Right cardiac atrium (tissue), 5 donors: Measurements from ENCODE around the gene MAPKAPK2. TPM values are rescaled to one million over a fixed set of nuclear protein-coding genes. Genes with fewer than 3 reads are reported as not detected.
"Not testable (repeated sequence)": the region's sequence is repeated elsewhere in the genome, so short reads cannot be mapped to it uniquely, and the experiment has no call there.

Source experiments
- ATAC-seq, 2 donors: fragments of 200-7000 bp; cut with Tn5 transposase; one replicate each; pipeline versions ENCODE4 v1.8.0 to v1.9.1; 2020; ENCODE audit warnings: moderate library complexity in 2 of 2, mild to moderate bottlenecking in 1 of 2
- DNase-seq, 3 donors: peaks; one replicate each; pipeline ENCODE4 v3.0.0-alpha.2; 2020
- H3K27ac ChIP-seq: one replicate; pipeline ENCODE4 v1.5.1; 2013; ENCODE audit warnings: mild to moderate bottlenecking, low read length, control low read depth, moderate library complexity
- H3K27me3 ChIP-seq: one replicate; pipeline ENCODE4 v1.6.1; 2013; ENCODE audit not compliant: control insufficient read depth, insufficient read depth
- H3K4me1 ChIP-seq: one replicate; pipeline ENCODE4 v1.6.1; 2013; ENCODE audit warnings: low read length; ENCODE audit not compliant: control insufficient read depth, insufficient read depth
- H3K4me3 ChIP-seq: one replicate; pipeline ENCODE4 v1.5.1; 2013; ENCODE audit warnings: low read length, control low read depth
- H3K9me3 ChIP-seq: one replicate; pipeline ENCODE4 v1.6.1; 2013; ENCODE audit warnings: low read length; ENCODE audit not compliant: control insufficient read depth
- WGBS: extraction: QIAGEN DNeasy Blood & Tissue Kit; methylation state at CpG from one replicate; pipeline ENCODE4 v1.1.7; 2013; 5-methylcytosine and 5-hydroxymethylcytosine counted together
- intact Hi-C, 4 donors: fragments of 100-400 bp; cut with DNase I; formaldehyde crosslinking; loops; one replicate each; pipeline versions ENCODE4 v1.11.0 to v1.14.0; 2022 to 2023
- long read RNA-seq, 4 donors: library from polyadenylated mRNA; unstranded; transcript quantifications; one replicate each; pipeline ENCODE4 v2.0.0, GENCODE V29; 2020 to 2021
- polyA plus RNA-seq: library from polyadenylated mRNA; stranded (reverse); fragments of 200-250 nt; gene quantifications from one replicate; pipeline ENCODE4 v1.2.3, GENCODE V29; 2013
- total RNA-seq, 4 donors: library from RNA; stranded (reverse); fragmentation: NEBNext Ultra II Directional; extraction: Animal tissue kit (Norgen Biotek cat#: 25700); gene quantifications; one replicate each; pipeline ENCODE4 v1.2.1, GENCODE V29; 2021
- donor health status: healthy with polysubstance abuse.
- donor health status: DM: no; HTN: yes; CAD: no.
- donor health status: DM: no; HTN: no; CAD: no.
- donor health status: DM: no; HTN: yes; CAD: no; lungs with severe emphysema.
- donor health status: DM: yes; HTN: yes; CAD: no.

MAPKAPK2 gene
- total RNA-seq (100 to 1,000 TPM; 192 to 221 (median 216) TPM), polyA plus RNA-seq (129 TPM)
- long read RNA-seq, donor 1, transcript MAPKAPK2-202 (10 exons, 2,961 nt), result major isoform, 31 of 90 reads
- long read RNA-seq, donor 1, partial matches to known transcripts, result 1 of 90 reads
- long read RNA-seq, donor 1, other reads (novel, unspliced or antisense), result 55 of 90 reads
- long read RNA-seq, donor 2, transcript MAPKAPK2-202 (10 exons, 2,961 nt), result major isoform, 12 of 42 reads
- long read RNA-seq, donor 2, partial matches to known transcripts, result 2 of 42 reads
- long read RNA-seq, donor 2, other reads (novel, unspliced or antisense), result 27 of 42 reads
- long read RNA-seq, donor 3, transcript MAPKAPK2-202 (10 exons, 2,961 nt), result major isoform, 8 of 21 reads
- long read RNA-seq, donor 3, partial matches to known transcripts, result 9 of 21 reads
- long read RNA-seq, donor 3, other reads (novel, unspliced or antisense), result 4 of 21 reads
- long read RNA-seq, donor 4, transcript MAPKAPK2-202 (10 exons, 2,961 nt), result major isoform, 7 of 26 reads
- long read RNA-seq, donor 4, partial matches to known transcripts, result 2 of 26 reads
- long read RNA-seq, donor 4, other reads (novel, unspliced or antisense), result 17 of 26 reads

- peak within 1 kb of the TSS; percentile 97 for H3K27ac ChIP-seq
- peak within 1 kb of the TSS; percentile 96 for H3K4me3 ChIP-seq
- intact Hi-C loops, result loop anchor here in 2 of 4 donors (5.0 kb wide), 1 partner anchor 38 kb away; no protein-coding TSS in a partner anchor
- ATAC-seq (peak; percentile 80 to 88), DNase-seq (peak; percentile 83 to 93 (median 92))
- H3K27me3 ChIP-seq, result no peaks in the 10 kb centered on the region
- H3K4me1 ChIP-seq, result peaks cover 8% of the 10 kb centered on the region
- no peaks in the 10 kb centered on the region for H3K9me3 ChIP-seq
- WGBS, result 1% methylated on average over 82 of the region's 82 CpGs
Observed at GRCh38 chr1:206684478-206685333, at the start of gene MAPKAPK2. TSS of gene MAPKAPK2 (plus strand) at chr1:206684905. CDS start at chr1:206685230, 325 bp downstream.

DNA sequence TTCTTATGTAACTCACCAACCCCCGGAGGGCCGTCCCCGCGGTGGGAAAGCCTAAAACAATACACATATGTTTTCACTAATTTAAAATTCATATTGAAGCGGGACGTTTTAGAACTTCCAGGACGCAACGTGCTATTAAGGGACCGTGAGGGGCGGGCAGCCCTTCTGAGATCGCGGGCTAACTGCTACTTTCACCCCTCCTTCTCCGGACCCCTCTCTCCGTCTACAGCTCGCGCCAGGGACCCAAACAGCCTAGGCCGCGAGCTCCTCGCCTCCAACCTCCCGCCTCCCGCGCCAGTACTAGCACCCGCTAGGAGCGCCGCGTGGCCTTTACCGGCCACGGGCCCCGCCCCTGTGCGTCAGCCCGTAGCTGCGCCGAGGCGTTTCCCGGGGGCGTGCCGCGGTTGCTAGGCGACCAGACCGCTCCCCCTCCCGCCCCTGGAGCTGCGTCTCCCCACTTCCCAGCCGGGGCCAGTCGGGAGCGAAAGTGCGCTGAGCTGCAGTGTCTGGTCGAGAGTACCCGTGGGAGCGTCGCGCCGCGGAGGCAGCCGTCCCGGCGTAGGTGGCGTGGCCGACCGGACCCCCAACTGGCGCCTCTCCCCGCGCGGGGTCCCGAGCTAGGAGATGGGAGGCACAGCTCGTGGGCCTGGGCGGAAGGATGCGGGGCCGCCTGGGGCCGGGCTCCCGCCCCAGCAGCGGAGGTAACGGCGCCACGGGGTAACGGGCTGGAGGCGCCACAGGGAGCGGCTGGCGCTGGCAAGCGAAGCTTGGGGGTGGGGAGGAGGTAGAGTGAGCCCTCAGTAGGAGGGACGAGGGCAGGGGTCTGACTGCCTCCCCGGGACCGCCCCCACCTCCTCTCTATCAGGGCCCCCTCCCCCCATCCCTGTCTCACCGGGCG lies 49.4 kb upstream of the MAPKAPK2 start, which contains the start of gene DYRK3:
Gene DYRK3 (plus strand): TSS at position 457 of the 898 bp plus-strand sequence. CDS start 168 bp downstream, at position 625.
- intact Hi-C loops, result loop anchor here in 3 of 4 donors (2.0 to 10.0 kb wide), 5 partner anchors 27 to 349 kb away; no protein-coding TSS in a partner anchor
- under 1% methylated on average over 84 of the region's 84 CpGs for whole genome bisulfite sequencing
- Histone ChIP-seq H3K4me1 (peaks cover 2% of the 10 kb centered on the region), H3K4me3 (peak within 1 kb of the TSS; percentile 67), H3K27me3 (no peaks in the 10 kb centered on the region), H3K9me3 (no peaks in the 10 kb centered on the region), H3K27ac (peak within 1 kb of the TSS; percentile 68)
- DNase-seq (peak; percentile 98), ATAC-seq (peak; percentile 99)

DNA sequence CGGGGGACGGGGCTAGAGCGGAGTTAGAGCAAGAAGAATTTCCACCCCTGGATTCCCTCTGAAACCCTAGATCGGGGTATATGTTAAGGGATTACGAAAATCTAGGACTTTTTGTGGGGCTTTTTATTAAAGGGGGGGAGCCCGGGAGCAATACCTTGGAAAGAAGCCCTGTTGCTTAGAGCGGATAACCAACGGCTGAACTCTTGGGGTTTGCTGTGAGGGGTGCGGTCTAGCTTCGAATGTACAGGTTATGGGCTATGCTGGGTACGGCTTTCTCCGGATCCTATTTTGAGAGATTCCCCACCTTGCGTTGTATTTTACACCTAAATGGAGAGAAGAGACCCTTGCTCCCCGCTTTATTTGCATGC lies 48.7 kb upstream of the MAPKAPK2 start:
- WGBS, result 2% methylated on average over 14 of the region's 14 CpGs
- Histone ChIP-seq H3K4me1 (peaks cover 2% of the 10 kb centered on the region), H3K27me3 (no peaks in the 10 kb centered on the region), H3K4me3 (peak overlapping the region; percentile 67), H3K27ac (no peak overlapping the region), H3K9me3 (no peaks in the 10 kb centered on the region)
- ATAC-seq, result peak in 1 of 2 donors; percentile 2
- intact Hi-C loops, result loop anchor here in 3 of 4 donors (2.0 to 10.0 kb wide), 5 partner anchors 27 to 349 kb away; no protein-coding TSS in a partner anchor
- DNase-seq, result no peak

DNA sequence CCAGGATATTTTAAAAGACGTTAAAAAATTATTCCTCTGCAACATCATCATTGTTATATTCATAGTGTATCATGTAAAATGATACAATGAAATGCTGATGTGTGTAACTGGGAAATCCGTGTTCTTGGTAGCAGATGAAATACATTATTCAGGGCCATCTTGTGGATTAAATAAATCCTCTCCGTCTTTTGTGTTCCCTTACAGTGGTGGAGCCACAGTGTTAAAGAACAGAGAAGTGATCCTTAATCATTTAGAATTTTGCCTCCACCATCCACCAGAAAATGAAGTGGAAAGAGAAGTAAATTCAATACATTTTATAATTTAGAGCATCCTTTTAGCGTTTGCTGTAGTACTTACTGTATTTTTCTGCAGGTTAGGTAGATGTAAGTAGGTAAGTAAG lies 48.0 kb upstream of the MAPKAPK2 start:
- no peak for DNase-seq
- H3K4me1 ChIP-seq, result peaks cover 2% of the 10 kb centered on the region
- 18% methylated on average over 4 of the region's 4 CpGs for whole genome bisulfite sequencing
- H3K9me3 ChIP-seq, result no peaks in the 10 kb centered on the region
- H3K4me3 ChIP-seq, result peak overlapping the region; percentile 22
- no peak for ATAC-seq
- H3K27ac ChIP-seq, result no peak overlapping the region
- H3K27me3 ChIP-seq, result no peaks in the 10 kb centered on the region
- intact Hi-C loops, result loop anchor here in 2 of 4 donors (5.0 to 10.0 kb wide), 3 partner anchors 98 to 348 kb away; no protein-coding TSS in a partner anchor

DNA sequence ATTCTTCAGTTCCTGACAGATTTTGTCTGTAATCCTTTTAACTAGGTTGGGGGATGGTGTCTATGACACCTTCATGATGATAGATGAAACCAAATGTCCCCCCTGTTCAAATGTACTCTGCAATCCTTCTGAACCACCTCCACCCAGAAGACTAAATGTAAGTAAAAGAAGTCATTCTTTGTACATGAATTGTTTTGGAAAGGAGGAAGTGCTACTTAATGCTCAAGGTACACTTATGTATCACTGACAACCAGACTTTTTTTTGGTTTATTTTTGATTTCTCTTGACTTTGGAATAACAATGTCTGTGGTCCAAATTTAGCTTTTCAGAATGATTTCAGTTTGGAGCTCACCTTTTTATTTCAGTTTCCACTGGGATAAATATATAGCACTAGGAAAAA lies 47.1 kb upstream of the MAPKAPK2 start:
- ATAC-seq, result no peak
- Histone ChIP-seq H3K27me3 (no peaks in the 10 kb centered on the region), H3K9me3 (no peaks in the 10 kb centered on the region), H3K4me3 (peak overlapping the region; percentile 22), H3K27ac (no peak overlapping the region), H3K4me1 (peaks cover 2% of the 10 kb centered on the region)
- no peak for DNase-seq
- intact Hi-C loops, result loop anchor here in 2 of 4 donors (5.0 to 10.0 kb wide), 3 partner anchors 97 to 347 kb away; no protein-coding TSS in a partner anchor

DNA sequence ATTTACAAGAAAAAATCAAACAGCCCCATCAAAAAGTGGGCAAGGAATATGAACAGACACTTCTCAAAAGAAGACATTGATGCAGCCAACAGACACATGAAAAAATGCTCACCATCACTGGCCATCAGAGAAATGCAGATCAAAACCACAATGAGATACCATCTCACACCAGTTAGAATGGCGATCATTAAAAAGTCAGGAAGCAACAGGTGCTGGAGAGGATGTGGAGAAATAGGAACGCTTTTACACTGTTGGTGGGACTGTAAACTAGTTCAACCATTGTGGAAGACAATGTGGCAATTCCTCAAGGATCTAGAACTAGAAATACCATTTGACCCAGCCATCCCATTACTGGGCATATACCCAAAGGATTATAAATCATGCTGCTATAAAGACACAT lies 42.6 kb upstream of the MAPKAPK2 start:
- H3K4me1 ChIP-seq, intact Hi-C loops, H3K9me3 ChIP-seq, DNase-seq, H3K4me3 ChIP-seq, ATAC-seq, H3K27me3 ChIP-seq, H3K27ac ChIP-seq: not testable (repeated sequence)
- 84% methylated on average over 2 of the region's 2 CpGs for WGBS

DNA sequence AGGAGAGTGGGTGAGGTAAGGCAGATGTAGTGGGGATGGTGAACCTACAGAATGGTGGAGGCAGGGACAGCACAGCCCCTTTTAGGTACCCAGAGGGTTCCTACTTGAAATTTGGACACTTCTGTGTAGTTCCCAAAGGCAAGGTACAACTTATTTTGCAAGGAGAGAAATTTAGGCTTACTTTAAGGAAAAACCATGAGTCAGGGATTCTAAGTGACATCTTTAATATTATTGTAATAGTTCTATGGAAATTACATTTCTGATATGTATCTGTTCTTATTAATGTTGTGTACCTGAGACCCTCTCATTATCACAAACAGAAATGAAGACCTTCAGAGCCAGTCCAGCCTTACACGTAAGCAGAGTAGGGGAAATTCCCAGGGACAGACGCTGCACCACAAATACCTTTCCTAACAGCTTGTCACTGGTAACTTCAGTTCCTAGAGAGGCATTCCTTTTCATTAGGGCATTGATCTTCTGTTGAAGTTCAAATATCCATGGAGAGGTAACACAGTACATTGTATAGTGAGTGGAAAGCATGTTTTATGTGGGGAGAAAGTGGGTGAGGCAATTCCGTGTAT lies 41.5 kb upstream of the MAPKAPK2 start:
- H3K27ac ChIP-seq, result no peak overlapping the region
- WGBS, result 70% methylated on average over 3 of the region's 3 CpGs
- H3K27me3 ChIP-seq, result no peaks in the 10 kb centered on the region
- DNase-seq (no peak), ATAC-seq (no peak)
- H3K4me3 ChIP-seq, result no peak overlapping the region
- intact Hi-C loops, result no loop called here
- no peaks in the 10 kb centered on the region for H3K9me3 ChIP-seq
- H3K4me1 ChIP-seq, result no peaks in the 10 kb centered on the region

DNA sequence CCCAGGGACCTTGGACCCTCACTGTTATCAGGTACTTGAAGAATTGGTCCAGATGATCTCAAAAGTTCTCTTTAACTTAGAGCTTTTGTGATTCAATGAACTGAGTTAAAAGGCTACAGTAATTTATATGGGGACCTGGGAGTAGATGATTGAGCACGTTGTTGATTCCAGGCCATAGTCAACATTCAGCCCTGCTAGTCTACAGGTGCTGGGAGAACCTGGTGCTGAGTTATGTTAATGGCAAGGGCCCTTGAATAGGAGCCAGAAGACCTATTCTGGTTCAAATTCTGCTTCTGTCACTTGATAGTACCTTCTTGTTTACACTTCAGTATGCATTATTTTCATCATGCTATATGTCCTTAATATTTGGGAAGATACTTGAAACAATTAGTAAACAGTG lies 38.2 kb upstream of the MAPKAPK2 start:
- no peak overlapping the region for H3K4me3 ChIP-seq
- no peak overlapping the region for H3K27ac ChIP-seq
- 81% methylated on average over 1 of the region's 1 CpG for WGBS
- DNase-seq (no peak), ATAC-seq (no peak)
- peaks cover 2% of the 10 kb centered on the region for H3K4me1 ChIP-seq
- H3K9me3 ChIP-seq, result no peaks in the 10 kb centered on the region
- intact Hi-C loops, result no loop called here
- H3K27me3 ChIP-seq, result no peaks in the 10 kb centered on the region

- H3K9me3 ChIP-seq, result no peaks in the 10 kb centered on the region
- H3K27me3 ChIP-seq, result no peaks in the 10 kb centered on the region
- peaks cover 2% of the 10 kb centered on the region for H3K4me1 ChIP-seq
- intact Hi-C loops, result no loop called here
- no peak overlapping the region for H3K27ac ChIP-seq
- no peak for DNase-seq
- no peak overlapping the region for H3K4me3 ChIP-seq
- ATAC-seq, result no peak
Observed at GRCh38 chr1:206647224-206647623, 37.5 kb upstream of the MAPKAPK2 start.
